Naive thymus-derived CD8-positive, alpha-beta T cell (primary cell): ENCODE measurements around the gene TBL1X. TPM values are rescaled to one million over a fixed set of nuclear protein-coding genes. Genes with fewer than 3 reads are reported as not detected.
A peak's percentile ranks its signal among the peaks of the same experiment; 100 is the strongest.

Source experiments
- ATAC-seq, 2 donors: fragments of 150-1000 bp; cut with Tn5 transposase in 1 of 2; sonication (Bioruptor Pico), chemical (Tn5 transposase) in 1 of 2; 1 replicate in 1 of 2; 2 replicates in 1 of 2; pipeline ENCODE4 v1.10.0; 2021; ENCODE audit warnings: mild to moderate bottlenecking in 2 of 2, moderate library complexity in 2 of 2
- POLR2A ChIA-PET: fragments of 350-600 bp; sonication (Branson Sonifier 250); formaldehyde crosslinking; loops from one replicate; lab custom pipeline; 2021; ENCODE audit warnings: antibody characterized with exemption; lab: Charles Lee
- DNase-seq, 10 donors: peaks; one replicate each; pipeline versions ENCODE4 v3.0.0 to v3.0.0-alpha.2; 2020 to 2022
- H3K27ac Mint-ChIP-seq, 10 donors: one replicate each; pipeline ENCODE4 v1.8.0; 2020 to 2022; ENCODE audit warnings: mild to moderate bottlenecking in 10 of 10, mixed read lengths in 10 of 10, moderate library complexity in 4 of 10, inconsistent platforms in 1 of 10
- H3K27me3 Mint-ChIP-seq, 5 donors: one replicate each; pipeline ENCODE4 v1.8.0; 2021 to 2022; ENCODE audit warnings: mixed read lengths in 5 of 5
- H3K36me3 Mint-ChIP-seq, 3 donors: one replicate each; pipeline ENCODE4 v1.8.0; 2020 to 2022; ENCODE audit warnings: mixed read lengths in 3 of 3, mild to moderate bottlenecking in 2 of 3, inconsistent platforms in 1 of 3
- H3K4me1 Mint-ChIP-seq, 4 donors: one replicate each; pipeline ENCODE4 v1.8.0; 2021 to 2022; ENCODE audit warnings: mixed read lengths in 4 of 4
- H3K4me3 Mint-ChIP-seq, 10 donors: one replicate each; pipeline ENCODE4 v1.8.0; 2020 to 2022; ENCODE audit warnings: mild to moderate bottlenecking in 10 of 10, mixed read lengths in 10 of 10, moderate library complexity in 6 of 10, inconsistent platforms in 1 of 10
- H3K9me3 Mint-ChIP-seq, 9 donors: one replicate each; pipeline ENCODE4 v1.8.0; 2020 to 2022; ENCODE audit warnings: mixed read lengths in 9 of 9, mild to moderate bottlenecking in 3 of 9, inconsistent platforms in 1 of 9, moderate library complexity in 1 of 9
- polyA plus RNA-seq, 3 donors: library from polyadenylated mRNA; unstranded; fragments of 300-500 nt; fragmentation: Illumina TruSeq; gene quantifications; one replicate each; pipeline ENCODE4 v1.2.3, GENCODE V29; 2021
- total RNA-seq, 8 experiments: library from RNA in 2 of 8; stranded (reverse) in 2 of 8; gene quantifications; one replicate each; pipeline ENCODE4 v1.2.3 and lab custom pipeline; 2021 to 2026

The TBL1X gene
- total and polyA plus RNA-seq, 5 experiments from 2014 or later, result 14.6 to 49.5 (median 23.4) TPM

DNA sequence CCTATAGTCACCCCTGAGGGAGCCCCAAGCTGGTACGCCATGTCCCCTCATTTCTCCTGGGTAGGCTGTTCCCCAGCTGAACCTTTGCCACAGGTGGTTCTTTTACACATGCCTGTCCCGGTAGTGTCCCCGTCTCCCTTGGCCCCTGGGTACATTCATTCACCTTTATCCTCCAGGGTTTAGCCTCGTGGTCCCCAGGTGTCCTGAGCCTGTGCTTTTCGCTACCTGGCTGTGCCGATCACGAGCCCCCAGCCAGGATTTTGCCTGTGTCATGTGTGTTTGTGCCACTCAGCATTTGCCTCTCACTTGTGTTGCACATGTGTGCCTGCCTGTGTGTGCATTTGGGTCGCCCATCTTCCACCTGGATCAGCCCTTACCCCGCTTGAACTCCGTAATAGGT, 243.2 kb downstream of the TBL1X start:
- Mint-ChIP-seq H3K36me3 (peaks cover 9 to 59% (median 15%) of the 10 kb centered on the region in 3 donors), H3K9me3 (peaks cover 0 to 16% (median 0%) of the 10 kb centered on the region in 9 donors), H3K27ac (peak overlapping the region in 2 of 10 donors; percentile 40 to 70), H3K27me3 (no peaks in the 10 kb centered on the region), H3K4me1 (peaks cover 8 to 13% (median 10%) of the 10 kb centered on the region in 4 donors), H3K4me3 (peak overlapping the region in 1 of 10 donors; percentile 59)
- POLR2A ChIA-PET, result no interaction called here
- DNase-seq (no peak), ATAC-seq (no peak)

- Mint-ChIP-seq H3K4me3 (peak overlapping the region in 1 of 10 donors; percentile 29), H3K9me3 (peaks cover 0 to 11% (median 0%) of the 10 kb centered on the region in 9 donors), H3K4me1 (peaks cover 8 to 13% (median 10%) of the 10 kb centered on the region in 4 donors), H3K36me3 (peaks cover 4 to 57% (median 12%) of the 10 kb centered on the region in 3 donors), H3K27ac (peak overlapping the region in 7 of 10 donors; percentile 0 to 85 (median 43)), H3K27me3 (no peaks in the 10 kb centered on the region)
- peak; percentile 52 to 87 (median 72) for DNase-seq
- ATAC-seq, result peak; percentile 77 to 93
- POLR2A ChIA-PET, result no interaction called here
These were observed 244.2 kb downstream of the TBL1X start for GRCh38 chrX:9708923-9709553.

- no peak overlapping the region for H3K4me3 Mint-ChIP-seq
- H3K4me1 Mint-ChIP-seq, result peaks cover 8 to 13% (median 10%) of the 10 kb centered on the region in 4 donors
- H3K27ac Mint-ChIP-seq, result no peak overlapping the region
- peaks cover 0 to under 1% (median 0%) of the 10 kb centered on the region in 9 donors for H3K9me3 Mint-ChIP-seq
- no peaks in the 10 kb centered on the region for H3K27me3 Mint-ChIP-seq
- peaks cover 0 to 53% (median 4%) of the 10 kb centered on the region in 3 donors for H3K36me3 Mint-ChIP-seq
- no peak for ATAC-seq
- no peak for DNase-seq
- POLR2A ChIA-PET, result no interaction called here
These were observed 245.5 kb downstream of the TBL1X start for GRCh38 chrX:9710332-9710731.

DNA sequence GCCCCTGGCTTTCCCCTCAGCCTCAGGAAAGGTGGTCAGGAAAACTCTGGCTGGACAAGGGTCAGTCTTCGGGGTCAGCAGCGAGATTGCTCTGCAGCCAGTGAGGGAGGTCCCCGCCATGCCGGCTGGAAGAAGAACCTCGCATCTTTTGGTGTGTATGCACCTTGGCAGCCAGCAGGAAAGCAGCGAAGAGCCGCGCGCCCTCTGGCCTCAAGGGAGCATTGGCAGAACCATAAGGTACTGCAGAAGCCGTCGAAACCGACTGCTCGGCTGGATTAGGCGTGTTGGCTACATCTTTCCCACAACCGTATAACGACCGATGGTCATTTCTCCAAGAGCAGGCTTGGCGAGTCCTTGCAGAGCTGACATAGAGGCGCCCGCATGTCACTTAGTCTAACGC, 252.5 kb downstream of the TBL1X start:
- Mint-ChIP-seq H3K9me3 (peaks cover 0 to 35% (median 9%) of the 10 kb centered on the region in 9 donors), H3K36me3 (peaks cover 29 to 81% (median 54%) of the 10 kb centered on the region in 3 donors), H3K27ac (peak overlapping the region in 1 of 10 donors; percentile 56), H3K4me3 (no peak overlapping the region), H3K4me1 (no peaks in the 10 kb centered on the region), H3K27me3 (no peaks in the 10 kb centered on the region)
- ATAC-seq (no peak), DNase-seq (no peak)
- POLR2A ChIA-PET, result no interaction called here

DNA sequence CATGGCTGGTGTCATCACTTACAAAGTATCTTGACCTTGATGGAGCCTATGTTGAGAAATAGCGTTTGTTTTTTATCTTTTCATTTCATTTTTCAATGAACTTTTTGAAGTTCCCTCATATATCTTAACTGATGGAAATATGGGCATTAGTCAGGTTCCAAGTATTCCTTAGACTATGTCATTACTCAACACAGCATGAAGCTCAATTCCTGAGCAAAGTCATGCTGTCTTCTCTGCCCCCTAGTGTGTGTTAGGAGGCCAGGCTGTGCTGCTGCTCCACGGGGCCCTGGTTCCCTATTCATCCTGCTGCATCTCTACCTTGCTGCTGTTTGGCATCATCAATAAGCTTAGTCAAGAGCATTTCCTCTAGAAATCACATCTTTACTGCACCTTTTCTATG, 259.9 kb downstream of the TBL1X start:
- Mint-ChIP-seq H3K4me3 (no peak overlapping the region), H3K9me3 (peaks cover 0 to 88% (median 19%) of the 10 kb centered on the region in 9 donors), H3K27ac (no peak overlapping the region), H3K27me3 (no peaks in the 10 kb centered on the region), H3K4me1 (peaks cover 0 to 2% (median 0%) of the 10 kb centered on the region in 4 donors), H3K36me3 (peaks cover 28 to 36% (median 29%) of the 10 kb centered on the region in 3 donors)
- ATAC-seq (no peak), DNase-seq (no peak)
- POLR2A ChIA-PET, result no interaction called here

DNA sequence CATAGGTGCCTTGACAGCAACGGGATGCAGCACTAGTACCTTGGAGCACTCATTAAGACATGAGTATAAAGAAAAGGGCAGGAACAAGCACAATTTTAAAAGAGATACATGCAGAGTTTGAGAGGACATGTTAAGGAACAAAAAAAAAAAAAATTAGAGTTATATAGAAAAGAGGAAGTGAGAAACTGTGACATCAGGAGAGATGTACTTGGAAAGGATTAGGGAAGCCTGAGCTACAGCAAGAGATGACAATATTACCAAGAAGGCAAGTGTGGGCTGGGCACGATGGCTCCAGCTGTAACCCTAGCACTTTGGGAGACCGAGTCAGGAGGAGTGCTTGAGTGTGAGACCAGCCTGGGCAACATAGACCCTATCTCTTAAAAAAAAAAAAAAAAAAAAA, 263.4 kb downstream of the TBL1X start:
- Mint-ChIP-seq H3K4me1 (peaks cover 0 to 2% (median 0%) of the 10 kb centered on the region in 4 donors), H3K36me3 (peaks cover 3 to 17% (median 4%) of the 10 kb centered on the region in 3 donors), H3K27ac (no peak overlapping the region), H3K4me3 (no peak overlapping the region), H3K9me3 (peaks cover 0 to 59% (median 11%) of the 10 kb centered on the region in 9 donors), H3K27me3 (no peaks in the 10 kb centered on the region)
- DNase-seq (no peak), ATAC-seq (no peak)
- POLR2A ChIA-PET, result no interaction called here

GRCh38 chrX:9729171-9729885, 264.5 kb downstream of the TBL1X start:
- POLR2A ChIA-PET, result no interaction called here
- peaks cover 0 to 2% (median 0%) of the 10 kb centered on the region in 4 donors for H3K4me1 Mint-ChIP-seq
- no peak overlapping the region for H3K4me3 Mint-ChIP-seq
- H3K36me3 Mint-ChIP-seq, result peaks cover 3 to 16% (median 3%) of the 10 kb centered on the region in 3 donors
- peaks cover 0 to 51% (median 11%) of the 10 kb centered on the region in 9 donors for H3K9me3 Mint-ChIP-seq
- no peak for ATAC-seq
- H3K27me3 Mint-ChIP-seq, result peaks cover 0 to 2% (median 0%) of the 10 kb centered on the region in 5 donors
- no peak for DNase-seq
- no peak overlapping the region for H3K27ac Mint-ChIP-seq

DNA sequence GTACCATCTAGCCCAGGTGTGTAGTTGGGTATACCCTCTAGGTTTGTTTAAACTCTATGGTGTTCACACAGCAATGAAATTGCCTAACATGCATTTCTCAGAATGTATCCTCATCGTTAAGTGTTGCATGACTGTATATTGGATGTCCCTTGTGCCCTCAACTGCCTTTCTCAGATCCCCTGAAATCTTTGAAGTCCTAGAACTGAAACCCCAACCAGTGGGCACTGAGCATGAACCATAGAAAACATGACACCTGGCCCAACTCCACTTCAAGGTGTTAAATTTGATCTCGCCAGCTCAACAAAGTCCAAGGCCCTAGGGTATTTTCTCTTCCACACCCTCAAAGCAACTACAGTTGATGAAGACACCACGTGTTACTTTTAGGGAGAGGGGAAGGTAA, 265.2 kb downstream of the TBL1X start:
- Mint-ChIP-seq H3K27ac (peak overlapping the region in 1 of 10 donors; percentile 62), H3K4me3 (no peak overlapping the region), H3K4me1 (peaks cover 0 to 2% (median 0%) of the 10 kb centered on the region in 4 donors), H3K27me3 (peaks cover 0 to 2% (median 0%) of the 10 kb centered on the region in 5 donors), H3K36me3 (peaks cover 3 to 16% (median 3%) of the 10 kb centered on the region in 3 donors), H3K9me3 (peaks cover 0 to 44% (median 11%) of the 10 kb centered on the region in 9 donors)
- POLR2A ChIA-PET, result no interaction called here
- ATAC-seq (no peak), DNase-seq (no peak)

DNA sequence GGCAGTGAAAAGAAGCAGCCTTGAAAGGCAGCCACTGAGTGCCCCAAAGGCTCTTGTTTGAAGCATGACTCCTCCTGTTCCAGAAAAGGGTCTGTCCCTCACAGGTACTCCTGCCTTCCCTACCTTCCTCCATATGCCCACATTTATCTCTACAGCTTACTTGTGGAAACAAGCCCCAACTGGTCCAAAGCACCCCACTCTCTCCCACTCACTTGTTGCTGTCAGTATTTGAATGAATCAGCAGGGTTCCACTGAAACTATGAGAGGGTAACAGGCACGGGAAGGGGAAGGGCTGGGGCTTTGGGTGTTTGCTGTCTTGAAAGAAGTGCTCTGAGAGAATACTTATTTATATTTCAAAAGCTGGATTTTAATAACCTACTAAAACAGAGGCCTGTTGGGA, 265.9 kb downstream of the TBL1X start:
- peaks cover 3 to 16% (median 3%) of the 10 kb centered on the region in 3 donors for H3K36me3 Mint-ChIP-seq
- H3K27me3 Mint-ChIP-seq, result peaks cover 0 to 2% (median 0%) of the 10 kb centered on the region in 5 donors
- POLR2A ChIA-PET, result no interaction called here
- H3K27ac Mint-ChIP-seq, result no peak overlapping the region
- no peak for ATAC-seq
- peaks cover 0 to 38% (median 11%) of the 10 kb centered on the region in 9 donors for H3K9me3 Mint-ChIP-seq
- H3K4me1 Mint-ChIP-seq, result peaks cover 0 to 4% (median 0%) of the 10 kb centered on the region in 4 donors
- DNase-seq, result no peak
- H3K4me3 Mint-ChIP-seq, result no peak overlapping the region

DNA sequence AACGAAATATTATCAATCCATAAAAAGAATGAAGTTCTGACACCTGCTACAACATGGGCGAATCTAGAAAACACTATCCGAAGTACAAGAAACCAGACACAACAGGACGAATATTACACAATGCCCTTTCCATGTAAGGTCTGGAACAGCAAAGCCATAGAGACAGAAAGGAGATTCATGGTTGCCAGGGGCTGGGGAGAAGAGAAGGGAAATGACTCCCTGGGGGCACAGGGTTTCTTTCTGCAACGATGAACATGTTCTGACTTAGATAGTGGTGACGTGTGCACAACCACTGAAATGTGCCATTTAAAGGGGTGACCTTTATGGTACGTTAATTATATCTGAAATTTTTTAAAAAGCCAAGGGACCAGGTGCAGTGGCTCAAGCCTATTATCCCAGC, 272.5 kb downstream of the TBL1X start:
- H3K4me3 Mint-ChIP-seq, result no peak overlapping the region
- no peaks in the 10 kb centered on the region for H3K36me3 Mint-ChIP-seq
- peaks cover 0 to 2% (median 0%) of the 10 kb centered on the region in 5 donors for H3K27me3 Mint-ChIP-seq
- ATAC-seq, result no peak
- DNase-seq, result no peak
- peaks cover 0 to 9% (median 0%) of the 10 kb centered on the region in 9 donors for H3K9me3 Mint-ChIP-seq
- H3K27ac Mint-ChIP-seq, result no peak overlapping the region
- POLR2A ChIA-PET, result no interaction called here
- peaks cover 0 to 3% (median 0%) of the 10 kb centered on the region in 4 donors for H3K4me1 Mint-ChIP-seq

DNA sequence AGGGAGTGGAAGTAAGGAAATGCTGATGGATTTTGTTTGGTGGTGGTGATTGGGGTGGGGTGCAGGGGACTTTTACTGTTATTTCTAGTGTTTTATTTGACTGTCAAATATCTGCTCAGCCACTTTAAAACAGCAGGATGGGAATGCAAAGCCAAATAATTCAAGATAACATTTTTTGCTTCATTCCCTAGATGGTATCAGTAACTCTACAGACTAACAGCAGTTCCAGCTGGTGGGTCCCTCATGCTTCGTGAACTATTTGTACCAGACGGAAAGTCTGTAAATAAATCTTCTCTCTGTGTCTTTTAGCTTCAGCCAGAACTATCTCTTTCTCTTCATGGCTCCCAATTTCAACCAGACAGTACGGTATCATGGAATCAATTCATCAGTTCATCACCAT, 273.3 kb downstream of the TBL1X start:
- Mint-ChIP-seq H3K27me3 (peaks cover 0 to 2% (median 0%) of the 10 kb centered on the region in 5 donors), H3K4me3 (no peak overlapping the region), H3K4me1 (peaks cover 0 to 3% (median 0%) of the 10 kb centered on the region in 4 donors), H3K27ac (no peak overlapping the region), H3K9me3 (peaks cover 0 to 9% (median 0%) of the 10 kb centered on the region in 9 donors), H3K36me3 (no peaks in the 10 kb centered on the region)
- POLR2A ChIA-PET, result no interaction called here
- ATAC-seq (no peak), DNase-seq (no peak)

GRCh38 chrX:9739130-9739529, 274.3 kb downstream of the TBL1X start:
- DNase-seq (no peak), ATAC-seq (no peak)
- Mint-ChIP-seq H3K9me3 (peaks cover 0 to 16% (median 0%) of the 10 kb centered on the region in 9 donors), H3K27ac (no peak overlapping the region), H3K4me1 (peaks cover 0 to 3% (median 0%) of the 10 kb centered on the region in 4 donors), H3K4me3 (no peak overlapping the region), H3K36me3 (peaks cover 0 to 4% (median 0%) of the 10 kb centered on the region in 3 donors), H3K27me3 (peaks cover 0 to 2% (median 0%) of the 10 kb centered on the region in 5 donors)
- POLR2A ChIA-PET, result no interaction called here
